Hepatic stellate cell (primary cell): ENCODE data around the gene ATF5.

Source experiments
- DNase-seq: peaks from one replicate; pipeline ENCODE4 v3.0.0; 2011; ENCODE audit warnings: low spot score

The ATF5 gene

DNA sequence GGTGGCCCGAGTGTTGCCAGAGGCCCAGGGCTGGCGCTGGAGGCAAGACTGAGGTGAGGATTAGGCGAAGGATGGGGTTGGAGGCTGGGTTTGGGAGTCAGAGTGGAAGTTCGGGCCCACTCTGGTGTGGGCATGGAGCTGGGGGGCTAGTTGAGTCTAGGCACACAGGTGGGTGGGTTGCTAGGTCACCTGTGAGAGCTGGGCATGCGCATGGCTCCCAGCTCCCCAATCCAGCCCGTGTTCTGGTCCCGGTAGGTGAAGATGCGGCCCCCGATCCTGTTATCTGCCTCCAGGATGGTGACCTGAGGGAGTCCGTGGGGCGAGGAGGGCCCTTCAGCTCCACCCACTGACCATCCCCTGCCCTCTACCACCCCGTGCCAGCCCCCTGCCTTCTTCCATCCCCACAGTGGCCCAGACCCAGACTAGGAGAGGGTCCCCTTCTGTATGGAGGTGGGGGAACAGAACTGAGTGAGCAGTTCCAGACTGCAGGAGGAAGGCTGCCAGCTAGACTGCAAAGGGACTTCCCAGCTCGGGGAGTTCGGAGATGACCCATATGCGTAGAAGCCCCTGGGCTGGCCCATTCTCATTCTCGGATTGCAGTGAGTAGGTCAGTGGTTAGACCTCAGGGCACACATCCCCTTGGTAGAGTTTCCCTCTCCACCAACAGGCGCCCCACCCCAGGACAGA is 34.0 kb upstream of the ATF5 start:
- no peak for DNase-seq

DNA sequence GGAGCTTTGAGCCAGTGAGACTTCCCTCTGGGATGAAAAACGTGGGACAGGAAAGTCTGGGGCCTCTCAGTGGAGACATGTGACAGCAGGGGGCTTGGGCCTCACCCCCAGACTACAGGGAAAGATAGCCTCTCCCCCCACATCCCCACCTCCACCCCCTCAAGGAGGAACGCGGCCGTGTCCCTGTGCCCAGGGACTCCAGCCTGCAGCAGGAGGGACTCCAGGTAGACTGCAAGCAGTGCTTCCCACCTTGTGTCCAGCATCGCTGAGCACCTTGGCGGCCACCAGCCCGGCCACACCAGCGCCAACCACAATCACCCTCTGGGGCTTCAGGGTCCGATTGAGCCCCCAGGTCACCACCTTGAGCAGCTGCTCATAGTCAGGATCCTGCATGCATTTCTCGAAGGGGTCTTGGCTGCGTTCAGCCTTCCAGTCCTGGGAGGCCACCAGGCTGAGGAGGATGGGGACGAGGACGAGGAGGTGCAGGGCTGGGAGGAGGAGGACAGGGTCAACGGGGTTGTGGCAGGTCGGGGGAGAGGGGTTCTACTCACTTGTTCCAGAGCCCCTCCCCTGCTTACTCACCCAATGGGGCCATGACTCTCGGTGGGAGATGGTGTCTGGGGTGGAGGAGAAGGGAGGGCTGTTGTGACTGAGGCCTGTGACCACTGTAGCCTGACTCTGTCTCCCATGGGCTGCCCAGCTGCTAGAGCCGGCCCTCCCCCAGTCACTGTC is 33.3 kb upstream of the ATF5 start:
- no peak for DNase-seq

GRCh38 chr19:49896863-49897621 is 32.0 kb upstream of the ATF5 start, which contains the start of gene IL4I1:
IL4I1 (minus strand) TSS chr19:49896887; CDS start chr19:49896160, 727 bp downstream.
- DNase-seq, result peak; percentile 48

GRCh38 chr19:49904136-49904535 is 24.9 kb upstream of the ATF5 start:
- DNase-seq, result no peak

DNA sequence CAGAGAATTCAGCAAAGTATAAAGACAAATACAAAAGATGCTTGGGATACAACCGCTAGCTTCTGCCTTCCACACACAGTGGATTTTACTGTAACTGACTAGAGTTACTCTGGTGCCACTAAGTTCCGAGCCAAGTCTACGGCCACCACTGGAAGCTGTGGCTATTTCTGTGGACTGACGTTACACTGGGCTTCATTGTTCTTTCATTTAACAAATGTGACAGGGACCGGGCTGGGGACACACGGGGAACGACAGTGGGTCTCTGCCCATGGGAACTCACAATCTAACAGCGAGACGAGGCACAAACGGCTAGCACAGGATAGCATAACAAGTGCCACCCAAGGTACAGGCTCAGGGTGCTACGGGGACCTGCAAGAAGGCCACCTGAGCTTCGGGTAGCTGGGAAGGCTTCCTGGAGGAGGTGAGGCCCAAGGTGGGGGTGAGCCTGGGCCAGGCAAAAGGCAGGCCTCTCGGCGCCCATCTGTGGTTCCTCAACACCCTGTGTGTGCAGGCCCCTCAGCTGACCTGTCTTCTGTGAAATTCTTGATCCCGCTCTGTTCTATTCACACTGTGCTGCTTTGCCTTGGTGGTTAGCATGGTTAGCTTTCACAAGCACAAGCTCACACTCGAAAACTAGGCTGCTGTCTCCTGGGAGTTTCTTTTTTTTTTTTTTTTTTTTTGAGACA is 22.0 kb upstream of the ATF5 start:
- DNase-seq, result no peak

GRCh38 chr19:49907745-49908446 is 21.1 kb upstream of the ATF5 start:
- no peak for DNase-seq

- DNase-seq, result no peak
Measured at GRCh38 chr19:49908480-49909420, 20.3 kb upstream of the ATF5 start.

- no peak for DNase-seq
Measured at GRCh38 chr19:49910179-49910578, 18.8 kb upstream of the ATF5 start.

- DNase-seq, result no peak
Measured at GRCh38 chr19:49911381-49912145, 17.4 kb upstream of the ATF5 start.

- DNase-seq, result no peak
Measured at GRCh38 chr19:49912965-49913685, 15.9 kb upstream of the ATF5 start.

GRCh38 chr19:49913720-49914119 is 15.3 kb upstream of the ATF5 start:
- DNase-seq, result no peak

DNA sequence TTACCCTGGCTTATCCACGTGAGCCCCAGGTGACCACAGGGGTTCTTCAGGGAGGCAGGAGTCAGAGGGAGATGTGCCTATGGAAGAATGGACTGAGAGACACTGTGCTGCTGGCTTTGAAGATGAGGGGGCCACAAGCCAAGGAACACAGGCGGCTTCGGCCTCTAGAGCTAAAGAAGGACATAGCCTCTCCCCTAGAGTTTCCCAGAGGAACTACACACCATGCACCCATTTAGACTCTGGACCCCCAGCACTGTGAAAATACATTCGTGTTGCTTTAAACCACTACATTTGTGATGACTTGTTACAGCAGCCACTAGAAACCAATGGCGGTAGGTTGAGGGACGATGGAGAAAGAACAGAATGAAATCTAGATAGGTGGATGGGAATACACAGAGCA is 13.7 kb upstream of the ATF5 start:
- DNase-seq, result no peak

DNA sequence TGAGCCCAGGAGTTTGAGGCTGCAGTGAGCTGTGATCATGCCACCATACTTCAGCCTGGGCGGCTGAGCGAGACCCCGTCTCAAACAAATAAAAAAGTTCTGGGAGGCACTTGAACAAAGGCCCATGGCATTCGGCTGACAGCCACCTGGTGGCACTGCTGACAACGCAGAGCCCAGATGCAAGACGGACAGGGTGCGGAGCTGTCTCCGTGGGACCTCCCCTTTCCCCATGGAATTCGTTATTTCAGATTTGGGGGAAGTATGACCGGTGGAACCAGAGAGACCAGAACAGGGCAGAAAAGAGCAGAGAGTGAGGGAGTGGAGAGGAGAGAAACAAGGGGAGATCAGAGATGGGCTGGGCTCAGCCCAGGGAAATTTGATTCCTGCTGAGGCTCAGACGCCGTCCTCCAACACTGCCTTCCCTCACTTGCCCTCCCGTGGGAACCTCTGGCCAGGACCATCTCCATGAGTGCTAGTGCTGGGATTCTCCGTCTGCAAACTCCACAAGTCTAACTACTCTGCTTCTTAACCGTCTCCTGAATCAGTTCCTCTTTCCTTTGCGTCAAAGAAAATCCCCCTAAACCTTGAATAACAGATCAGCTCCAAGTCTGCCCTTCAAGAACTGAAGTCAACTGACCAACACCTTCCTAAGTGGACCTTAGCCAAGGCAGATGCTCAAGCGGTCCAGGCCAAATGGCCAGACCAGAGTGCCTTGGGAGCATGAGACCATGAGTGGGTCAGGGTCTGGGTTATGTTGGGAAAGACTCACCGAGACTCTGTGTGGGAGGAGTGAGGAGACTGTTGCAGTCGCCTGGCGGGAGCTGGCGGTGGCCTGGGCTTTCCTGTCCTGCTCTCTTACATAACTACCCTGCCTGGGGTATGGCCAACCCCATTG is 11.9 kb upstream of the ATF5 start:
- no peak for DNase-seq

- no peak for DNase-seq
Measured at GRCh38 chr19:49918089-49918488, 10.9 kb upstream of the ATF5 start.

DNA sequence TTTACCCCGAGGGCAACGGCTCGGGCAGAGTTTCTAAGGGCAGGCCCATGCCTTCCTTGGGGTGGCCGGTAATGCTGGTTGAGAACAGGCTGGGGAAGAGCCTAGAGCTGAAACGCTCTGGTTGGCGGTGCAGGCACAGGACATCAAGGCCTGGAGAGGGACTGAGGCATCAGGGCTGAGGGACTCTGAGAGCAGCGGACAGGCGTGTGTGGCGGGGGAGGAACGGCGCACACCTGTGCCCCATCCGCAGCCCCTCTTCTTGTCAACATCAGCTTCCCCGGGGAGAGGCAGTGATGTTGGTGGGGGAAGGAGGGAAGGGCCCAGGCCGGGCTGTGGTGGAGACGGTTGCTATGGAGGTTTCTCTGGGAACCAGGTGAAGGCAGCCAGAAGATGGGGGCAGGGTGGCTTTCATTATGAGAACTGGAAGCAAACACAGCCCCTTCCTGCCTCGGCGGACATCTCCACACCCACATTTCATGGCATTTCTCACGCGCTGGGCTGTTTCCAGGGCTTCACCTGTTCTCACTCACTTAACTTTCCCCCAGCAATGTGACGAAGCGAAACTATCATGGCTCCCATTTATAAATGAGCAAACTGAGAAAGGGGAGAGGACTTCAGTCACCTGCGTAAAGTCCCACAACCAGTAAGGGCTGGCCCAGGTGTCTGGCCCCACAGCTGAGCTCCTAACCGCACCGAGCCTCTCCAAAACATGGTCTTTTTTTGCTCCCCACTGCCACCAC is 8.2 kb upstream of the ATF5 start:
- DNase-seq, result no peak

DNA sequence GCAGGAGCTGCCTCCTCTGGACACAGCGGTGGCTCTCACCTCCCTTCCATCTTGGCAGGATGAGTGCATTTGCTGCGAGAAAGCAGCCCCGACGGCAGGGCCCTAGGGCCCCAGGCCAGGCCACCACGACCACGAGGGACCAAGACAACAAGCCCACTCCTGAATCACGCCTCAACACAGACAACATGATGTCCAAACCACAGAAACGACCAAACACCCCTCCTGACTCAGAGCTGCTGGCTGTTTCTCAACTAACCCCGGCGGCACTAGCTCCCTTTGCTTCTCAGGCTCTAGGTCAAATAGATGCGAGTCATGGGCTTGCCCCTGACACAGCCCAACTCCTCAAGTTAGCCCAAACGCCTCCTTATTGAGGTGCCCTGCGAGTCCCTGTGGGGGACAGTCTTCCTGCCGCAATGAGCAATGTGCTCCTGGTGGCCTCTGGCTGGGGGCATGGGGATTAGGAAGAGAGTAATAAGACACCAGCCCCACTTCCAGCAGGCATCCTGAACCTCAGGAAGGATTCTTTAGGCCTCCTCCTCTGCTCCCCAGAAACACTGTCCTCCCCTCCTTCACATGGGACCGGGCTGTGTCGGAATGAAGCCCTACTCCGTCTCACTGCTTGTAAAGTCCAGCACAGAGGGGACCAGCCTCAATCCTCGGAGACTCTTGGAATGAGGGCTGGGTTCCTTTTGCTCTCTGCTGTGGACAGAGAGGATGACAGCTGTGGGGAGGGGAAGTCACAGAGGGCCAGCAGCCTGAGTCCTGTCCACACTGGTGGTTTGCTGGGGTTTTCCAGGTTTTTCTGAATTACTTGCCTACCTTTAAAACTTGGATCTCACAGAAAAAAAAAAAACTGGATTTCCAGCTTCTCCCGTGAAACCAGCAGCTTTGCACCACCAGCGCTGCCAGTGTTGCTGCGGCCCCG is 6.9 kb upstream of the ATF5 start:
- DNase-seq, result peak; percentile 65
